ENCODE measurements around the gene GPS1. TPM values are rescaled to one million over a fixed set of nuclear protein-coding genes. Genes with fewer than 3 reads are reported as not detected.

GPS1 gene
- total RNA-seq, 1 donor from 2014 or later: 85.8 TPM

DNA sequence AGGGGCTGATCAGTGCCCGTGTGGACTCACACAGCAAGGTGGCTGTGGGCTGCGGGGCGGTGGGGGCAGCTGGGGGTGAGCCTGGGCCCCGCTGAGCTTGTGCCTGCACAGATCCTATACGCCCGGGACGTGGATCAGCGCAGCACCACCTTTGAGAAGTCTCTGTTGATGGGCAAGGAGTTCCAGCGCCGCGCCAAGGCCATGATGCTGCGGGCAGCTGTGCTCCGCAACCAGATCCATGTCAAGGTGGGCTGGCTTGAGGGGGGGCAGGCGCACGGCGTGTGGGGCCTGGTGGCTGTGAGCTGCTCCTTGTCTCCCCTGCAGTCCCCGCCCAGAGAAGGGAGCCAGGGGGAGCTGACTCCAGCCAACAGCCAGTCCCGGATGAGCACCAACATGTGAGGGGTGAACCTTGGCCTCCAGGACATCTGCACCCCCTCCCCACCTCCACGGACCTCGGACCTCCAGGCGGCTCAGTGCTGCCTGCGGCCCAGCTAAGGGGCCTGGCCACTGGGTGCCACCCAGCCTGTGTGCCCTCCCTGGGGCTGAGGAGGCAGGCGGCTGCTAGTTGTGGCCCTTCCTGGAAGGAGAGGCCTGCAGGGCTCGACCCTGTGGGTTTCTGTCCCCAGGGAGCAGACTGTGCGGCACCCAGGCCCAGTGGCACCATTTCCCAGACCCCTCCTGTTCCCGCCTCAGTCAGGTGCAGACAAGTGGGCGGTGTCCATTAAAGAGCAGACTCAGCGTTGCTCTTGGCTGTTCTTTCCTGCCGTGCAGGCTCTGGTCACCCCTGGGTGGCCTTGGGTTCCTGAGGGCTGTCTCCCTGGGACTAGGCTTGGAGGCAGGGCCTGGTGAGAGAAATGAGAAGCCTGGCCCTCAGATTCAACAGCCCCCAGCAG is 5.3 kb downstream of the GPS1 start:
- DNase-seq (ENCODE audit: low spot score): no peak

DNA sequence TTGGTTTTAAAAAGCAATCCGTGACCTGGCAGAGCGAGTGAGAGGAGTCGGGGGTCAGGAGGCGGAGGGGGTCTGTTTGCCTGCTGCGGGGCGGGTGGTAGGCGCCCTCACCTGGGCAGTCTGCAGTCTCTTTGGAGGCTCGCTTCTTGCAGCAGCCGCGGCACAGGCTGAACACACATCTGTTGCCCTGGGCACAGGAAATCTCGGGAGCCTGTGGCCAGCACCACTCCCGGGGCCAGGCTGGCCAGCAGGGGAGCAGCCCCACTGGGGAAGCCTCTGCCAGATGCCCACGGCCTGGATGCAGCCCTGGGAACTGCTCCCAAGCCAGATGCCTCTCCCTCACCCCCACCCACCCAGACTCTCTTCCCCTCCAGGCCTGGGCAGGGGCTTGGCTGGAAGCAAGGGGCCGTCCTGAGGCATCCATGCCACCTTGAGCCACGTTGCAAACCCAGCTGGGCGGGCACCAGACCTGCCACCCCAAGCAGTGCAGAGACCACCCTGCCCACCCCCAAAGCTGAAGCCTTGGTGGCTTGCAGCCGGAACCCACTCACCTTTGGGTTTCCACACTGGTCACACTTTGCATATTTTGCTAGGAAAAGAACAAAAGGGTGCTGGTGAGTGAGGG is 6.6 kb downstream of the GPS1 start:
- DNase-seq (ENCODE audit: low spot score): no peak

DNA sequence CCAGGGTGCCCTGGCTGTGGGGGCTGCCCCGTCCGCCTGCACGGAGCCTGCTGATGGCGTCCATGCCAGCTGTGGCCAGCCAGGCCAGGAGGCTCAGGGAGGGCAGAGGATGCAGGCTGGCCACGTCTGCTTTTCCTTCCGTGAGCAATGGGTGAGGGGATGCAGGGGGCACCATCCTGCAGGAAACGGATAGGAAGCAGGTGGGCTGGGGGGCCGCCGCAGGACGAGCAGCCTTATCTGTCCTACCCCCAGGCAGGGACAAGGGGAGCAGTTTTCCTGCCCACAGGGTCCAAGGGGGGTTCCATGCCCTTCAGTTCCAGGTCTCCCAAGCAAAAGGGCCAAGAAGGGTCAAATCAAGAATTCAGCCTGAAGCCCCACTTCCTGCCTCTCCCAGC is 7.2 kb downstream of the GPS1 start:
- DNase-seq (ENCODE audit: low spot score): no peak

- no peak for DNase-seq (ENCODE audit: low spot score)
Observed at GRCh38 chr17:82059272-82060000, 7.7 kb downstream of the GPS1 start.

DNA sequence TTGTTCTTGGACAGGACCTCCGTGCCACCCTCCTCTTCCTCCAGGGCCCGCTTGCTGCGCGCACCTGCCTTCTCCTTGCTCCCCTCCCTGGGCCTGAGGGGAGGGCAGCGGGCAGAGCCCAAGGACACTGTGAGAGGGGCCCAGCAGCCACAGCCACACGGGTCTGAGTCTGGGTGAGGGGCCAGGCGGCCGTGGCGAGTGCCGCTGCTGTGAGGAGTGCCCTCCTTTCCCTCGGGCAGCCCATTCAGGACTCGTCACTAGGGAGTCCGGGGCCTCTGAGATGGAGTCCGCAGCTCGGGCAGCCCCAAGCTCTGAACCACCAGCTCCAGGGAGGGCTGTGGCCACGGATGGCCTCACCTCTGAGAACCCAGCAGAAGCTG is 8.3 kb downstream of the GPS1 start:
- DNase-seq (ENCODE audit: low spot score): no peak

DNA sequence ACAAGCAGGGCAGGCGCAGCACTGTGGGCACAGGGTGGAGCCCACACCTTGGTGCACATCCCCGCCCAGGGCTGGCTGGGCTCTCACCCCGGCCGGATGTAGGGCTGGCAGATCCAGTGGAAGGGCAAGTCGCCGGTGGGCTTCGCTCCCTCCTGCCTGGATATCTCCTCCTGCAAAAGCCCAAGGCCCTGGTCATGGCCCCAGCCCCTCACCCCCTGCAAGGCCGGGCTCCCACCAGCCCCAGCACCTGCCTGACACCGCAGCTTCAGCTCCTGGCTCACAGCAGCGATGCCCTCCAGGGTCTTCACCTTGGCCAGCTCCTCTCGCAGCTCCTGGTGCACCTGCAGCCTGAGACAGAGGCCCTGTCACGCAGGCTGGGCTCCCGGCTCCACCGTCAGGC is 8.9 kb downstream of the GPS1 start:
- no peak for DNase-seq (ENCODE audit: low spot score)

- DNase-seq (ENCODE audit: low spot score): no peak
Observed at GRCh38 chr17:82061047-82061925, 9.6 kb downstream of the GPS1 start.

- DNase-seq (ENCODE audit: low spot score): no peak
Observed at GRCh38 chr17:82062076-82062983, 10.6 kb downstream of the GPS1 start.

GRCh38 chr17:82062984-82063368 is 11.3 kb downstream of the GPS1 start:
- no peak for DNase-seq (ENCODE audit: low spot score)

DNA sequence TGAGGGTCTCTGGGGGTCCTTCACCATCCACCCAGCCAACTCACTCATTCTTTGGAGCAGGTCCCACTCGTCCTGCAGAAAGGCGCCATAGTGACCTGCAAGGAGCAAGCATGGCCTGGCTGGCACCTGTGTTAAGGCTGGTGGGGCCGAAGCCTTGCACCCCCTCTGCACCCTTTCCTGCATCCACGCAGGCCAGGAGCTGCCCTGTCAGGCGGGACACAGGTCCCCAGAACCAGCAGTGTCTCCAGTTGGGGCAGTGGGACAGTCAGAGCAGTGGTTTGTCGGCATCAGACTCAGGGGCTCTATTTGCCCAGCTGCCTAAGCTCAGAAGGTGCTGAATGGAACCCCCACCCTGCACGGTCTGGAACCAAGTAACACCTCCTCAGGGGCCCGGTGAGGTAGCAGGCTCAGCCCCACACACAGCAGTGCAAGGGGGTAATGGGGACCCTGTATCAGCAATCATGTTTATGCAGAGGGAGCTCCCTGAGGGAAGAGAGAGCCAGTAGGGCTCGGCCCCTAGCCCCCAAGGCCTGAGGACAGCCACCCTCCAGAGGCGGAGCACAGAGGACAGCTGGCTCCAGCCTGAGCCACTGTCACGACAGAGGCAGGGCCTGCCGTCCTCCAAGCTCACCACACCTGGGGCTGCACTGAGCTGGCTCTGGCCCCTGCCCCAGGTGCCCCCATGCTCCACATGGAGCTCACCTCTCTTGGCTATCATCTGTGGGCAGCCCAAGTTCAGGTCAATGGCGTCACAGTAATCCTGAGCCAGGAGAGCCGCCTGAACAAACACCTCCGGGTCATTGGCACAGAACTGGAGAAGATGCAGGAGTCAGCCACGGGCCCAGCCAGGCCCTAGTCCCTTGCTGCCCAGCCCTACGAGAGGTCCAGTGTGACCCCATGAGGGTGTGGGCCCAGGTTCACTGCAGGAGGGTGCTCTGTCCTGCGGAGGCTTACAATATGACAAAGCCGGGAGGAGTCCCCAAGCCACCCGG is 12.0 kb downstream of the GPS1 start:
- DNase-seq (ENCODE audit: low spot score): no peak

GRCh38 chr17:82064433-82065192 is 12.9 kb downstream of the GPS1 start:
- DNase-seq (ENCODE audit: low spot score): no peak

GRCh38 chr17:82065193-82065637 is 13.5 kb downstream of the GPS1 start:
- no peak for DNase-seq (ENCODE audit: low spot score)

- no peak for DNase-seq (ENCODE audit: low spot score)
Observed at GRCh38 chr17:82065638-82066303, 14.1 kb downstream of the GPS1 start, which contains the start of gene DUS1L. TSS of gene DUS1L (minus strand) at chr17:82065804. CDS start at chr17:82065059, 745 bp downstream.

- no peak for DNase-seq (ENCODE audit: low spot score)
Observed at GRCh38 chr17:82070611-82071010, 18.9 kb downstream of the GPS1 start.

GRCh38 chr17:82072827-82073226 is 21.1 kb downstream of the GPS1 start:
- DNase-seq (ENCODE audit: low spot score): no peak

DNA sequence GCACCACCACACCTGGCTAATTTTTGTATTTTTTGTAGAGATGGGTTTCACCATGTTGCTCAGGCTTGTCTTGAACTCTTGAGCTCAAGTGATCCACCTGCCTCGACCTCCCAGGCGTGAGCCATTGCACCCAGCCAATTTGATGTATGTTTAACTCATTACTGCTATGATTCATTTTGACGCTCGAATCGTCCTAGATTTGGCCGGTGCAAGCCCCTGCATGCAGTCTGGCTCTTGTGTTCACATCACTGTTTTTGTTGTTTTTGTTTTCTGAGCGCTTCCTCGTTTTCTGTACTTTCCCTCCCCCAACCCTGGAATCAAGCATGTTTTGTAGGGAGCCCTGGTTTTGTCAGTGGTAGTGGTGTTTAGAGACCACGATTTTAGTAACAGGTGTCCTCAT is 21.7 kb downstream of the GPS1 start:
- DNase-seq (ENCODE audit: low spot score): no peak

Measured in mesenteric fat pad (tissue), 1 donor.